Measurements from ENCODE around the gene NETO1.

GRCh38 chr18:72895548-72895947 is 27.8 kb upstream of the NETO1 start:
- TF ChIP-seq CTCF (IDR thresholded peaks at IDR 0.05; ENCODE audit: low read depth, low read length): no peak
- TF ChIP-seq EZH2phosphoT487 (IDR thresholded peaks at IDR 0.05; ENCODE audit: low read depth): no peak

Measured in OCI-LY3 (cell line).